ENCODE data around the gene EXOG.

DNA sequence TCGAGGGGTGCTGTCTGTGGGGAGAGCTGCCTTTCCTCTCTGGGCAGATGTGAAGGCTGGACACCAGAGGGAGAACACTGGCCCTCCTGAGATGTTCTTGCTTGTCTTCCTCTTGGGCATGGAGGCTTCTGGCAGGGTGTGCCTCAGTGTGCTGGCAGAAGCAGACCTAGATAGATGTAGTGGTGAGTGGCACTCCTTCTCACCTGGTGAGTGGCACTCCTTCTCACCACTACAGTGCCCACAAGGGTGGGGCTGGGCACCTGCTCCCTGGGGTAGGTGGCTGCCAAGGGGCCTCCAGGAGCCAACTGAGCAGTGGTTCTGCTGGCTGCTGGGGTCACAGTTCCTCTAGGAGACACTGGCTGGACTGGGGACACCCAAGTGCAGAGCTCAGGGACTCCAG lies 23.8 kb upstream of the EXOG start:
- TF ChIP-seq YY1 (IDR thresholded peaks at IDR 0.05; ENCODE audit: insufficient read depth, insufficient read length) (no peak), SUZ12 (IDR thresholded peaks at IDR 0.05; ENCODE audit: extremely low read depth, insufficient read depth, insufficient read length) (no peak)
